Esophagus squamous epithelium (tissue), 4 donors: Measurements from ENCODE around the gene AP4E1.

Experiments used
- POLR2A ChIP-seq, 4 donors: fragments of 450-650 bp; IDR thresholded peaks; one replicate each; pipeline ENCODE4 v1.6.1; 2017; ENCODE audit warnings: antibody characterized with exemption in 4 of 4, mild to moderate bottlenecking in 4 of 4, moderate library complexity in 3 of 4
- TF ChIP-seq, protein P1 (sequence below), 6 experiments: fragments of 450-650 bp in 4 of 6; fragments of 200-600 bp in 2 of 6; sonication (generic) in 2 of 6; IDR thresholded peaks; one replicate each; pipeline ENCODE4 v1.5.1; 2016 to 2019; ENCODE audit warnings: antibody characterized with exemption in 6 of 6, mild to moderate bottlenecking in 4 of 6, moderate library complexity in 4 of 6

DNA sequence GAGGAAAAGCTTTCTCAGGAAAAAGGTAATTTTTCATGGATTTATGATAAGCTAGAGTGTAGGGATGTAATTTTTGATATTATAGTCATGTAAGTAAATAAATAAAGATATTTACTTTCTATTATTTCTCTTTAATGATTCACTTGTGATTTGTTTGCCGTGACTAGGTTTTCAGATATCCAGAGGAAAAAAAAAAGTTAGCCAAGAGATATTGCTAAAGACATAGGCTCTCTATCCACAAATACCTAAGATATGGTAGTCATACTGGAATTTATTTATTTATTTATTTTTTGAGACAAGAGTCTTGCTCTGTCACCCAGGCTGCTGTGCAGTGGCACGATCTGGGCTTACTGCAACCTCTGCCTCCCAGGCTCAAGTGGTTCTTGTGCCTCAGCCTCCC is 59.9 kb downstream of the AP4E1 start:
- TF ChIP-seq, protein P1, sequence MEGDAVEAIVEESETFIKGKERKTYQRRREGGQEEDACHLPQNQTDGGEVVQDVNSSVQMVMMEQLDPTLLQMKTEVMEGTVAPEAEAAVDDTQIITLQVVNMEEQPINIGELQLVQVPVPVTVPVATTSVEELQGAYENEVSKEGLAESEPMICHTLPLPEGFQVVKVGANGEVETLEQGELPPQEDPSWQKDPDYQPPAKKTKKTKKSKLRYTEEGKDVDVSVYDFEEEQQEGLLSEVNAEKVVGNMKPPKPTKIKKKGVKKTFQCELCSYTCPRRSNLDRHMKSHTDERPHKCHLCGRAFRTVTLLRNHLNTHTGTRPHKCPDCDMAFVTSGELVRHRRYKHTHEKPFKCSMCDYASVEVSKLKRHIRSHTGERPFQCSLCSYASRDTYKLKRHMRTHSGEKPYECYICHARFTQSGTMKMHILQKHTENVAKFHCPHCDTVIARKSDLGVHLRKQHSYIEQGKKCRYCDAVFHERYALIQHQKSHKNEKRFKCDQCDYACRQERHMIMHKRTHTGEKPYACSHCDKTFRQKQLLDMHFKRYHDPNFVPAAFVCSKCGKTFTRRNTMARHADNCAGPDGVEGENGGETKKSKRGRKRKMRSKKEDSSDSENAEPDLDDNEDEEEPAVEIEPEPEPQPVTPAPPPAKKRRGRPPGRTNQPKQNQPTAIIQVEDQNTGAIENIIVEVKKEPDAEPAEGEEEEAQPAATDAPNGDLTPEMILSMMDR (IDR thresholded peaks at IDR 0.05): no peak
- no peak for TF ChIP-seq POLR2A (IDR thresholded peaks at IDR 0.05)
